Inflammatory macrophage treated with lipopolysaccharide for 1 hour (primary cell): ENCODE data around the gene BMPR1B.
"Not testable (repeated sequence)": the region's sequence is repeated elsewhere in the genome, so short reads cannot be mapped to it uniquely, and the experiment has no call there.

Experiments
- DNase-seq, 2 donors: peaks; one replicate each; pipeline ENCODE4 v3.0.0-alpha.2; 2020 to 2022

BMPR1B gene

GRCh38 chr4:94763500-94763899 lies 5.7 kb downstream of the BMPR1B start:
- no peak for DNase-seq

GRCh38 chr4:94764069-94764468 lies 6.3 kb downstream of the BMPR1B start:
- no peak for DNase-seq

- DNase-seq, result no peak
These were observed 7.4 kb downstream of the BMPR1B start for GRCh38 chr4:94765174-94765573.

- no peak for DNase-seq
These were observed 7.9 kb downstream of the BMPR1B start for GRCh38 chr4:94765648-94766047.

GRCh38 chr4:94766856-94767255 lies 9.1 kb downstream of the BMPR1B start:
- no peak for DNase-seq

- DNase-seq, result no peak
These were observed 9.7 kb downstream of the BMPR1B start for GRCh38 chr4:94767446-94767845.

- DNase-seq, result no peak
These were observed 25.0 kb downstream of the BMPR1B start for GRCh38 chr4:94782707-94783106.

- no peak for DNase-seq
These were observed 33.9 kb downstream of the BMPR1B start for GRCh38 chr4:94791701-94792100.

- DNase-seq, result no peak
These were observed 41.1 kb downstream of the BMPR1B start for GRCh38 chr4:94798808-94799207.

GRCh38 chr4:94801016-94801415 lies 43.3 kb downstream of the BMPR1B start:
- DNase-seq, result no peak

GRCh38 chr4:94802091-94802490 lies 44.3 kb downstream of the BMPR1B start:
- DNase-seq, result no peak

GRCh38 chr4:94803181-94803580 lies 45.4 kb downstream of the BMPR1B start:
- DNase-seq, result no peak

GRCh38 chr4:94804650-94805049 lies 46.9 kb downstream of the BMPR1B start:
- no peak for DNase-seq

GRCh38 chr4:94806376-94806775 lies 48.6 kb downstream of the BMPR1B start:
- no peak for DNase-seq

- no peak for DNase-seq
These were observed 53.9 kb downstream of the BMPR1B start for GRCh38 chr4:94811643-94812042.

- no peak for DNase-seq
These were observed 55.5 kb downstream of the BMPR1B start for GRCh38 chr4:94813221-94813620.

- peak in 1 of 2 donors; percentile 23 for DNase-seq
These were observed 56.5 kb downstream of the BMPR1B start for GRCh38 chr4:94814237-94814636.

- DNase-seq, result no peak
These were observed 61.8 kb downstream of the BMPR1B start for GRCh38 chr4:94819371-94820168.

GRCh38 chr4:94826206-94826605 lies 68.5 kb downstream of the BMPR1B start:
- no peak for DNase-seq

GRCh38 chr4:94827481-94828110 lies 69.8 kb downstream of the BMPR1B start:
- no peak for DNase-seq

GRCh38 chr4:94828882-94829281 lies 71.1 kb downstream of the BMPR1B start:
- no peak for DNase-seq

GRCh38 chr4:94831607-94832006 lies 73.9 kb downstream of the BMPR1B start:
- DNase-seq, result no peak

GRCh38 chr4:94832329-94832728 lies 74.6 kb downstream of the BMPR1B start:
- not testable (repeated sequence) for DNase-seq

- no peak for DNase-seq
These were observed 75.6 kb downstream of the BMPR1B start for GRCh38 chr4:94833394-94833793.

- no peak for DNase-seq
These were observed 76.7 kb downstream of the BMPR1B start for GRCh38 chr4:94834501-94834900.
